Activated CD8-positive, alpha-beta memory T cell treated with anti-CD3 and anti-CD28 coated beads for 4 hours (primary cell): ENCODE measurements around the gene DTX3.
"Not testable (repeated sequence)": the region's sequence is repeated elsewhere in the genome, so short reads cannot be mapped to it uniquely, and the experiment has no call there.

ENCODE experiments used
- DNase-seq, 2 donors: peaks; one replicate each; pipeline ENCODE4 v3.0.0-alpha.2; 2020; ENCODE audit warnings: low read depth in 2 of 2

The DTX3 gene

GRCh38 chr12:57607958-57608663 is 3.5 kb downstream of the DTX3 start:
- no peak for DNase-seq

GRCh38 chr12:57609101-57609780 is 4.6 kb downstream of the DTX3 start:
- no peak for DNase-seq

DNA sequence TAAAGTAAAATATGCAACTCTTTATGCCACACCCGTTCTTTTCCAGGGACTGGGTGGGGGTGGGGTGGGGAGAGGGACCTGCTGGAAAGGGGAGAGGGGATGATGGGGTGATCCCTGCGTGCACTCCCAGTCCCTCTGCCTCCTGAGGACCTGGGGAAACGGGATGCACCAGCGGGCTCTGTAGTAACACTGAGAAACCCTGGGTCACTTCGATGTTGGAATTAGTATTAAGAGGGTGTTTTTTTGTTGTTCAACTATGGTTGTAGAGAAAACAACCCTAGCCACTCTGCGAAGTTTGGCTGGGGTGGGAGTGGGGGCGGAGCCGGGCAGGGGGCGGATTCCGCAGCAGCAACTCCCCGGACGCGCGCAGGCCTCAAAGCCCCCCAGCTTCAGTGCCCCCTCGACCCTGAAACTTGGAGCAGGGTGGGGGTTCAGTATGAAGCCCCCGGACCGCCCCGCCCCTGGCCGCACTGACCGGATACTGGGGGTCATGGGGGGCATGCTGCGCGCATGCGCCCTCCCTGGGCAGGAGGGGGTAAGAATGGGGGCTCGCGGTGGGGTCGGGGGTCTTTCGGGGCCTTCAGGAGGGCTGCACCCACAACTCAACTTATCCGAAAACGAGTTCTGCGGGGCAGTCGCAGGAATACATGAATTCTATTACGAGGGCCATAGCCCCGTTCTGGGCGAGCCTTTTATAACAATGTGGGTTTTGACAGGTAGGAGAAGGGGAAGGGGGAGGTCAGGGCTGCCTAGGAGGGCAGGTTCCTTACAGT is 5.3 kb downstream of the DTX3 start:
- no peak for DNase-seq

DNA sequence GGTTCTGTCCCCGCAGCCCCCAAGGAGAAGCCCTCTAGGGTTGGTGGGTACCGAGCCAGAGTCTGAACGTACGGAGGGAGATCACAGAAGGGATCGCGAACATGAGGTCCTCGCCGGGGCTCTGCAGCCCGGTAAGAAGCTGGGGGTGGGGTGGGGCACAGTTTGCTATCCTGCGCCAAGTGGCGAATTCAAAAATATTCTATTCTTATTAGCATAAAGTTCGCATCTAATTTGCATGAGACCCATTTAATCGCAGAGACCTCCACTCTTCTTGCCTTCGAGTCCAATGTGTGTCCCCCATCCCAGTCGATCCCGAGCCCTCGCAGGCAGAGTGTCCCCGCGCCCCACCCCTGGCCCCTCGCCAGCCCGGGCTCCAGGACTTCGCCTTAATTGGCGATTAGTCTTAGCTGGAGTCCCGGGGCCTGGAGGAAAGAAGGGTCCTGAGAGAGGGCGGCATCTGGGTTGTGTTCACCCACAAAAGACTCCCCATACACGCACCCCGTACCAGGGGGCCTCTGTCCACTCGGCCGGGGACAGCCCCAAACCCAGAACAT is 6.0 kb downstream of the DTX3 start:
- DNase-seq, result no peak

DNA sequence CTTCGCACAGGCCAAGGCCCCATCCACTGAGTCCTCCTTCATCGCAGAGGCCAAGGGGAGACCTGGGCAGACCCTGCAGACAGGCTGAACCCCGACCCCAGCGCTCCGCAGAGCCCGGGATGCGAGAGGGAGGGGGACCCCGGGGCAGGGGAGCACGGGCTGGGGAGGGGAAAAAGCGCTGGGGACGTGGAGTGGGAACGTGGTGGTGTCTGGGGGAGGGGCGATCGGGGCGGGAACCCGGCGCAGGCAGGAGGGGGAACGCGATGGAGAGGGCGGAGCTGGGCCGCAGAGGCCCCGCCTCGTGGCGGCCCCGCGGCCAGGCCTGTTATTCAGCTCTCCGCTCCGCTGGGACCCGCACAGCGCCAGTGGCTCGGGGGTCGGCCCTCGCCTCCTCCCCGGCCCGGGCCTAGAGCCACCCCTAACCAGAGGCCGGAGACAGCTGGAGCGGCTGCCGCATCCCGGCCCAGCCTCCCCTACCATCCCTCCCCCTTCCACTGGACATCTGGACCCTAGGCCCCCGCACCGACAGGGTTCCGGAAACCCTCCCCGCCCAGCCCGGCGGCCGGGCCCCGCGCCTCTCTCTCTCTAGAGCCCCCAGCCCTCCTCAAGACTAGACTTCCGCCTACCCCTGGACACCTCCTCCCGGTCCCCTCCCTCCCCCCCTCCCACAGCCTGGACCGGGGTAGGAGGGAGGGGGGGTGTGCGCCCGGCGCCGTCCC is 6.6 kb downstream of the DTX3 start, which contains the start of gene ARHGEF25:
TSS of gene ARHGEF25 (plus strand) at position 328 of the 719 bp plus-strand sequence. CDS start 460 bp downstream, outside the sequence.
- no peak for DNase-seq

DNA sequence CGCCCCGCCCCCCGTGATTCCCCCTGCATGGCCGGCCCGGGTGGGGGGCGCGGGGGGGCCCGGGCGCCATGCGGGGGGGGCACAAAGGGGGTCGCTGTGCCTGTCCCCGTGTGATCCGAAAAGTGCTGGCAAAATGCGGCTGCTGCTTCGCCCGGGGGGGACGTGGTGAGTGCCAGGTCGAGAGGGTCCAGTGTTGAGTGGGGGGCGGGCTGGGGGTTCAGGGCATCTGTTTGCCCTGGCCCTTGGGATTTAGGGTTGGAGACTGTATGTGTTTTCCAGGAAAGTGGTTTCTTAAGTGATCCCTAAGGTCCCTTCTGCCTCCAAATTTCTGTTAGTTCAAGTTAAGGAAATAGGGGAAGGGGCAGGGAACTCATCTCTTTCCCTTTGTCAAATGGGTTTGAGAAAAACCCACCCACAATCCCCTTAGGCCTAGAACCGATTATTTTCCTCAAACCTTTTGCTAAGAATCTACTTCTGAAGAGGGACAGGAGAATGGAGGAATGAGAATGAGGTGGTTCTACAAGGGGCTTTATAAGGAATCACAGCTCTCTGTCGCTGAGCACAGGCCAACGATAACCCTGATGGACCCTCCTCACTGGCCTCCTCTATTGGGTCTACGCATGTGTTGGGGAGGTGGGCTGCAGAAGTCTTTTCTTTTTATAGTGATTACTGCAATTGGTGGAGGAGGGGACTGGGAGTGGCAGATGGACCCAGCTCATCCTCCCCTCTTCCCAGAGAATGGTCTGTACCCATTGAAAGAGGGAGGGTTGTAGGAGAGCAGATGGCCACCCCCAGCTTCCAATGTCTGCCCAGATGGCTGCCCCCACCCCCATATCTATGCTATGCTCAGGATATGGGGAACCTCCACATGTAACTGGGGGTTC is 7.4 kb downstream of the DTX3 start:
- DNase-seq, result no peak

DNA sequence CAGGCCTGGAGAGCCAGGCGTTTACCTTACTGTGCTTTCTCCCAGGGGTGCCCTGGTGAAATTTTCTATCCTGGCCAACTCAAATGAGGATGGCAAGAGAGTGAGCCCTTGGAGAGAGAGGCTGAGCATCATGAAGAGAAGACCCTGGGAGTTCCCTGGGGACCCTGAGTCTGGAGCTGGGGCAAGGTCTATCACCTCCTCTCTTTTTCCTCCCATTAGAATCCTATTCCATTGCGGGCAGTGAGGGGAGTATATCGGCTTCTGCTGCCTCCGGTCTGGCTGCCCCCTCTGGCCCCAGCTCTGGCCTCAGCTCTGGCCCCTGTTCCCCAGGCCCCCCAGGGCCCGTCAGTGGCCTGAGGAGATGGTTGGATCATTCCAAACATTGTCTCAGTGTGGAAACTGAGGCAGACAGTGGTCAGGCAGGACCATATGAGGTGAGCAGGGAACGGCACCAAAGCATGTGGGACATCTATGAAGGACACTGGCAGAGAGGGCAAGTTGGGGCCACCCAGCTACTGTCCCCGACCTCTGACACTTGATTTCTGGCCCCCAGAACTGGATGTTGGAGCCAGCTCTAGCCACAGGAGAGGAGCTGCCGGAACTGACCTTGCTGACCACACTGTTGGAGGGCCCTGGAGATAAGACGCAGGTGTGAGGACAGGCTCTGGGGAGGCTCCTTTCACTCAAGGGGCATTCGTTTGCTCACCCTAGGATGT is 8.2 kb downstream of the DTX3 start:
- DNase-seq, result no peak

- DNase-seq, result no peak
These were observed 8.9 kb downstream of the DTX3 start for GRCh38 chr12:57613427-57614109.

GRCh38 chr12:57614178-57614947 is 9.7 kb downstream of the DTX3 start:
- no peak for DNase-seq

DNA sequence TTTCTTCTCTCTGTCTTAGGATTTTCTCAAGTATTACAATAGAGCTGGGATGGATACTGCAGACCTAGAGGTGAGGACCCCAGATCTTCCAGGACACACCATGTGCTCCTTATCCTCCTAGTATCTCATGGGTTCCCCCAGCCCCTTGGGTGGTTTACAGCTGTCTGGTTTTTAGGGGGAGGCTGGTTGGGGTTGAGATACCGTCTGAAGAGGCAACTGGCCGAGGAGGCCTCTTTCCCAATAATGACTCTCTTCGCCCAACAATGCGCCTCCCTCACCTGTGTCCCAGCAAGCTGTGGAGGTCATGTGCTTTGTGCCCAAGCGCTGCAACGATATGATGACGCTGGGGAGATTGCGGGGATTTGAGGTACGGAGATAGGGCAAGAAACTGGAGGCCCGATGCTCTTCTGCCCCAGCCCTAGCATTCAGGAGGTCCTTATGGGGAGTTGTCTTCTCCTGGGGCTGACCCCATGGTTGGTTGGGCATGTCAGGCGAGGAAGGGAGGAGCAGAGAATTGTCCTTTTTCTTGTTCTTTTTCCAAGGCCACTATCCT is 10.4 kb downstream of the DTX3 start:
- DNase-seq, result no peak

GRCh38 chr12:57615637-57616036 is 11.0 kb downstream of the DTX3 start:
- DNase-seq, result no peak

DNA sequence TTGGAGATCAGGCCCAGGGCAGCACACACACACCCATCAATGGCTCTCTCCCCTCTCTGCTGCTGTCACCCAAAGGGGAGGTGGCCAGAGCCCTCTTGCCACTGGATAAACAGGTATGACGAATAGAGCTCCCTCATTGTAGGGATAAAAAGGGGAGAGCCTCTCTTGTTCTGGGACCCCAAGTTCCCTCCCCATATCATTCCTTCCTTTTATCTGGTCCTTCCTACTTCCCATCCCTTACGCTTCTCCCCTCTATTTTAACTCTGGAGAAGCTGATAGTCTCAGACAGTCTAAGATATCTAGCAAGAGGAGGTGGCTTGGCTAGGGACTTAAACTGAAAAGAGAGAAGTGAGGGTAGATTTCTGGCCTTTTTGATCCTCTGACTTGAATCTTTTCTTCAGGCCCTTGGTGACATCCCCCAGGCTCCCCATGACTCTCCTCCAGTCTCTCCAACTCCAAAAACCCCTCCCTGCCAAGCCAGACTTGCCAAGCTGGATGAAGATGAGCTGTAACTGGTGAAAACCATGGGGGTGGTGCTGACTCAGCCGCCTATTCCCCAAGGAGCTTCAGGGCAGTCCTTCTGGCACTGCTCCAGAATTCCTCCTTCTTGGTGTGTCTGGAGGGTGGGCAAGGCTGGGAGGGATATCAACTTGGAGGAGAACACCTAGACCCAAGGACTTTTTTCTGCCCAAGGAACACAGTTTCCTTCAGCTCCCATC is 11.9 kb downstream of the DTX3 start:
- DNase-seq, result no peak

DNA sequence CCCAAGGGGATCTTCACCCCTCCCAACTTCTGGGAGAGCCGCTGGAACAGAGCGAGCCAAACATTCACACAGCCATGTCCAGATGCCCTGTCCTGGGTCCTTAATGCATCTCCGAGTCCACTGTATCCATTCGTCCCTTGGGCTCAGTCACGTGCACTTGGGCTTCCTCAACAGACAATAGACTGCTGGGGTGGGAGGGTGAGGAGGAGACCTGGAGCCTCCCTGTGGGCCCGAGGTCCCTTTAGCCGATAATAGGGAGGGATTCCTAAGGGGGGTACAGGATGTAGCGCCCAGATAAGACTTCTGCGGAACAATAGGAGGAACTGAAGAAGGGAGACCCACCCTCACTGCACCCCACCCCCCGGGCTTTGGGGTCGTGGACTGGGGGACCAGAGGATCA is 13.3 kb downstream of the DTX3 start:
- DNase-seq, result no peak

DNA sequence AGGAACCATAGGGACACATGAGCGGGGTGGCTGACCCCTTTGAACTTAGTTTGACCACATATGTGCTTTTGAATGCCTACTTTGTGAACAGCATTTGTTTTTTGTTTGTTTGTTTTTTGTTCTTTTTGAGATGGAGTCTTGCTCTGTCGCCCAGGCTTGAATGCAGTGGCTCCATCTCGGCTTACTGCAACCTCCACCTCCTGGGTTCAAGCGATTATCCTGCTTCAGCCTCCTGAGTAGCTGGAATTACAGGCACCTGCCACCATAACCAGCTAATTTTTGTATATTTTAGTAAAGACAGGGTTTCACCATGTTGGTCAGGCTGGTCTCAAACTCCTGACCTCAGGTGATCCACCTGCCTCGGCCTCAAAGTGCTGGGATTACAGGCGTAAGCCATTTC is 13.8 kb downstream of the DTX3 start:
- DNase-seq, result not testable (repeated sequence)

- DNase-seq, result no peak
These were observed 14.4 kb downstream of the DTX3 start for GRCh38 chr12:57618966-57619433.

- DNase-seq, result no peak
These were observed 15.0 kb downstream of the DTX3 start for GRCh38 chr12:57619434-57620244.
